Naive B cell (primary cell): ENCODE measurements around the gene FREM1. TPM values are rescaled to one million over a fixed set of nuclear protein-coding genes. Genes with fewer than 3 reads are reported as not detected.

Experiments used
- ATAC-seq, 2 donors: fragments of 150-1000 bp; cut with Tn5 transposase; 2 replicates each; pipeline ENCODE4 v1.10.0; 2021; ENCODE audit warnings: low read depth in 2 of 2, mild to moderate bottlenecking in 2 of 2, moderate library complexity in 2 of 2
- DNase-seq: peaks from one replicate; pipeline ENCODE4 v3.0.0; 2022
- H3K27ac Mint-ChIP-seq, 6 donors: one replicate each; pipeline ENCODE4 v1.8.0; 2020 to 2022; ENCODE audit warnings: mild to moderate bottlenecking in 6 of 6, mixed read lengths in 6 of 6, moderate library complexity in 5 of 6, inconsistent platforms in 2 of 6
- H3K27me3 Mint-ChIP-seq, 3 donors: one replicate each; pipeline ENCODE4 v1.8.0; 2021 to 2022; ENCODE audit warnings: mixed read lengths in 3 of 3, mild to moderate bottlenecking in 1 of 3
- H3K36me3 Mint-ChIP-seq, 2 donors: one replicate each; pipeline ENCODE4 v1.8.0; 2020 to 2022; ENCODE audit warnings: mixed read lengths in 2 of 2, inconsistent platforms in 1 of 2, mild to moderate bottlenecking in 1 of 2
- H3K4me1 Mint-ChIP-seq, 3 donors: one replicate each; pipeline ENCODE4 v1.8.0; 2020 to 2022; ENCODE audit warnings: mixed read lengths in 3 of 3, inconsistent platforms in 1 of 3, mild to moderate bottlenecking in 1 of 3, moderate library complexity in 1 of 3
- H3K4me3 Mint-ChIP-seq, 8 donors: one replicate each; pipeline ENCODE4 v1.8.0; 2020 to 2022; ENCODE audit warnings: mild to moderate bottlenecking in 8 of 8, mixed read lengths in 8 of 8, moderate library complexity in 8 of 8, inconsistent platforms in 2 of 8
- H3K9me3 Mint-ChIP-seq, 7 donors: one replicate each; pipeline ENCODE4 v1.8.0; 2020 to 2022; ENCODE audit warnings: mixed read lengths in 7 of 7, mild to moderate bottlenecking in 5 of 7, inconsistent platforms in 2 of 7, moderate library complexity in 1 of 7
- polyA plus RNA-seq, 6 donors: library from polyadenylated mRNA; unstranded; fragments of 300-500 nt; fragmentation: Illumina TruSeq; gene quantifications; one replicate each; pipeline ENCODE4 v1.2.3, GENCODE V29; 2021; ENCODE audit warnings: low read depth in 6 of 6

Gene FREM1
- polyA plus RNA-seq, 6 donors from 2014 or later = not detected

DNA sequence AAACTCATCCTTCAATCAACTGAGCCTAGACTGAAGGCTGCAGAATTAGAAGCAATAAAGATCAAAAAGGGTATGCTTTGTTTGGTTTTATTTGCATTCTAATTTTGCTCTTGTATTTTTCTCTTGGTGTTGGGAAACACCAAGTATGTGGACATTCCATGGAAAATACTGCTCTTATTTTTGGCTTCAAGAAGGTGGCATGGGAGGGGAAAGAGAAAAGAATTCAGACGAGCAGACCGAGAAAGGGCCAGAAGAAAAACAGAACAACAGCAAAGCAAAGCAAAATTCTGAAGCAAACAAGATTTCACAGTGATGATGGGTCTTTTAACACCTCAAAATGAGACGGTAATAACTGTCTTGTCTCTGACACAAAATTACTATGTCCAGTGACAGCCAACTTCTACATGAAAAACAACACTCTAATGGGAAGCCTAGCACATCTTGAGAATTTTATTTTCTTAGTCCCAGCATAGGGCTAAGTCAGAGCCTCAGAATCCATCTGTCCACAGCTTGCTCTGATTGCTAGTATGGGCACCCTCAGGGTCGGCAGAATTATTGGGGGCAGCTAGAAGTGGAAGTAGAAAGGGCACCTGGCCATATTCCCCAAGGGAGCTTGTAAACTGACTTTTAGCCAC, 26.8 kb downstream of the FREM1 start:
- Mint-ChIP-seq H3K27me3 (peaks cover 0 to 9% (median 2%) of the 10 kb centered on the region in 3 donors), H3K36me3 (no peaks in the 10 kb centered on the region), H3K27ac (peak overlapping the region in 1 of 6 donors; percentile 45), H3K4me1 (no peaks in the 10 kb centered on the region), H3K4me3 (no peak overlapping the region), H3K9me3 (peaks cover 0 to 3% (median 0%) of the 10 kb centered on the region in 7 donors)
- ATAC-seq (no peak), DNase-seq (no peak)

DNA sequence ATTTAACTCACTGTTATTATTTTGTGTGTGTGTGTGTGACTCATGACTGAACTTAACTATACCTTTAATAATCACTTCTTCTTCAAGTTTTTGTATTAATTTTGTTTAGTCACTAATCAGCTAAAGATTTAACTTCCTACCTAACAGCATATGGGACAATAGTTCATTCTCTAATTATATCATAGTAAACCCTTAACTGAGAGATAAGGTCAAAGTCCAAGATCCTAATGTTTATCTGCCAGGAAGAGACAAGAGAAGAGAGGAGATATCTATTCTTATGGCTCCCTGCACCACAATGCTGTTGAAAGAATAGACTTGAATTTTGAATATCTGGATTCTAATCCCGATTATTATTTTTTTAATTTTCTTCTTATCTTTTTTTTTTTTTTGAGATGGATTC, 28.1 kb downstream of the FREM1 start:
- no peaks in the 10 kb centered on the region for H3K4me1 Mint-ChIP-seq
- H3K27me3 Mint-ChIP-seq = peaks cover 0 to 13% (median 8%) of the 10 kb centered on the region in 3 donors
- H3K27ac Mint-ChIP-seq = no peak overlapping the region
- H3K36me3 Mint-ChIP-seq = no peaks in the 10 kb centered on the region
- H3K9me3 Mint-ChIP-seq = peaks cover 0 to 9% (median 0%) of the 10 kb centered on the region in 7 donors
- no peak overlapping the region for H3K4me3 Mint-ChIP-seq
- ATAC-seq (no peak), DNase-seq (no peak)

DNA sequence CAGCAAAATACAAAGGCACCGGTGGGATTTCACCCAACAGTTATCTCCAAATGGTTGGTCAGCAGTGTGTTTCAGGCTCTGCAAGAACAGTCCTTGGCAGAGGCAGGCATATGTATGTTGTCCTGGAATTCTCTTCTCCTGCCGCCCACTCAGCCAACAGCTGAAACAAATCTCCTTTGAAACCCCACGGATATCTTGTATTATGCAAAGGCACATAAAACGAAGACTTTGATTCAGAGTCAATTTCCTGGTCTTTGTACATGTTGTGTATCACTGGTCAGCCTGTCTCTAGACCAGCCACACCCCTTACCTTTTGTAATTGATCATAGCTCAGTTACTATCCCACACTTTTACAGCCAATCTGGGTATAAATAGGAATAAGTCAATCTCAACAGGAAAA, 29.2 kb downstream of the FREM1 start:
- Mint-ChIP-seq H3K27ac (no peak overlapping the region), H3K9me3 (peaks cover 0 to 11% (median 0%) of the 10 kb centered on the region in 7 donors), H3K27me3 (peaks cover 0 to 13% (median 8%) of the 10 kb centered on the region in 3 donors), H3K36me3 (no peaks in the 10 kb centered on the region), H3K4me1 (no peaks in the 10 kb centered on the region), H3K4me3 (no peak overlapping the region)
- no peak for DNase-seq
- no peak for ATAC-seq

DNA sequence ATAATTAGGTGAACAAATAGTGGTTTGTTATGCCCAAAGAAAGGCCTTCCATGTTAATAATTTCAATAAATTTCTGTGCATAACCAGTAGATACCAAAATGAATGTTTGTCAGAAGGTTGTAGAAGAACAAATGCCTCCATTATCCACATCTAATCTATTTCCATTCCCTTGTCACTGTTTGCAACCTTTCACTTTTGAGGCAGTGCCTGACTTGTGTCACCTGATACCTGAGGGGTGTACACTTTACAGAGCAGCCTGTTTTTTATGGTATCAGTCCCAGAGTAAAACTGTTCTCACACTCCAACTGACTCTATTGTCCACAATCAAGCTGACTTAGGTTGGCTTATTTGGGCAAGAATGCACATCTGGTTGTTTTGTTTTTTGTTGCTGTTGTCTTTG, 40.1 kb downstream of the FREM1 start:
- Mint-ChIP-seq H3K9me3 (peaks cover 0 to 9% (median under 1%) of the 10 kb centered on the region in 7 donors), H3K27me3 (peaks cover 0 to 5% (median 4%) of the 10 kb centered on the region in 3 donors), H3K36me3 (no peaks in the 10 kb centered on the region), H3K4me1 (no peaks in the 10 kb centered on the region), H3K4me3 (no peak overlapping the region), H3K27ac (no peak overlapping the region)
- ATAC-seq (no peak), DNase-seq (no peak)

DNA sequence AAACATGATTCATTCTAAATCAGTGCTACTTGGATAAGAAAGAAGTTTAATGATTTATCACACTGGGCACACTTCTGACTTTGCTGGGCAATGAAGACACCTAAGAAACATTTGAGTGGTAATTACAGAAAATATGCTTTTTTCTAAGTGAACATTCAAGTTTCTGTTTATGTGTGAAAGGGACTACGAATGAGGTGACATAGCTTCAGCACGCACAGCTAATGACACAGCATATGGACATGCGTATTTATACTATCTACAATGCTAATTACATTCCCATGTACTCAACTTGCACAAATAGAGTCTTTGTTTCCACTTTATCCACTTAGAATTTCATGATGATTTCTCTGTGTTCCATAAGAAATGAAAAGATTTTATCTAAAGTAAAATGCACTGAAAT, 40.6 kb downstream of the FREM1 start:
- Mint-ChIP-seq H3K36me3 (no peaks in the 10 kb centered on the region), H3K4me1 (no peaks in the 10 kb centered on the region), H3K27ac (no peak overlapping the region), H3K9me3 (peaks cover 0 to 9% (median 0%) of the 10 kb centered on the region in 7 donors), H3K27me3 (peaks cover 0 to 5% (median 4%) of the 10 kb centered on the region in 3 donors), H3K4me3 (no peak overlapping the region)
- ATAC-seq (no peak), DNase-seq (no peak)

DNA sequence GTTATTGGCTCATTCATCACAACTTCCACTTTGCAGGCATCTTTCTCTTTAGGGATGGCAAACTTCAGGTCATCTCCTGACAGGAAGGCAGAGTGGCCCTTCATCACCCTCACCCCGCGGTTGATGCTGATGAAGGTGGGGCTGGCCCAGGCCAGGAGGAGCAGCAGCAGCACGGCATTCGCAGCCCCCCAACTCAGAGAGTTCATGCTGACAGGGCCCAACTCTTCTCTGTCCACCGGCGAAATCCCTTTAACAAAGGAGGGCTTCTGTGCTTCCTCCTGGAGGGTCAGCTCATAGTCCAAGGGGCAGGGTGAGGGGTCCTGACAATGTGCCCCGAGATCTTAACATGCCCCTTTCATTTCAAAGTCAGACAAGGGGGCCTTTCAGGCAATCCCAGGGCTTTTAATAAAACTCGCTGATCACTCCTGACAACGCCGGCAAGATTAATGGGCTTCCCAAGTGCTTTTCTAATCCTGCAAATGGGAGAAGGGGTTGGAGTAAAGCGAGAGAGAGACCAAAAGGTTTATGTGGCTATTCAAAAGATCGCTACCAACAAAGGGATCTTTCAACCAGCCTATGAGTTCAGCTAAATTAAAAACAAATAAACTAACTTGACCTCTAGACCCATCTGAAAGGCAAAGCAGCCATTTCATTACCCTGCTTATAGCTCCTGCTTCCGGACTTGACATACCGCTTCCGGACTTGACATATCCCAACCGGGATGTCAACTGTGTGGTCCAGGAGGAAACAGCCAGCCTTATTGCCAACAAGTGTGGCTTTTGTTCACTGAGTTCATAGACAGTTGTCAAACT, 41.2 kb downstream of the FREM1 start:
- peaks cover 0 to 5% (median 4%) of the 10 kb centered on the region in 3 donors for H3K27me3 Mint-ChIP-seq
- no peaks in the 10 kb centered on the region for H3K4me1 Mint-ChIP-seq
- ATAC-seq (no peak), DNase-seq (no peak)
- peaks cover 0 to 9% (median 0%) of the 10 kb centered on the region in 7 donors for H3K9me3 Mint-ChIP-seq
- no peak overlapping the region for H3K27ac Mint-ChIP-seq
- no peaks in the 10 kb centered on the region for H3K36me3 Mint-ChIP-seq
- no peak overlapping the region for H3K4me3 Mint-ChIP-seq

DNA sequence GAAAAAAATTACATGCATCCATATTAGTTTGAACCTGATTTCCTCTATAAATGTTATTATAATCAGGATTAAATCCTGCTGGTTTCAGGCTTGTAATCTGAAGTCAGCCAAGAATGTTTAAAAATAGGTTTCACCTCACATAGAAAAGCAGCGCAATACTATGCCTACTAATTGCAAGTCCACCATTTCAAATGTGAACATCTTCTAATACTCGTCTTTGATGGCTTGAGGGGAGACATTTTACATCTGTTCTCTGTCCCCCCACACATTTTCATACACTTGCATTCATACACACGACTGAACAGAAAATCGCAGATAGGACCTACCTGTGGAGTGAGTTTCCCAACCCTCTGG, 41.8 kb downstream of the FREM1 start:
- H3K27ac Mint-ChIP-seq = no peak overlapping the region
- H3K9me3 Mint-ChIP-seq = peaks cover 0 to 6% (median 0%) of the 10 kb centered on the region in 7 donors
- H3K4me1 Mint-ChIP-seq = no peaks in the 10 kb centered on the region
- DNase-seq = no peak
- H3K4me3 Mint-ChIP-seq = no peak overlapping the region
- H3K36me3 Mint-ChIP-seq = no peaks in the 10 kb centered on the region
- H3K27me3 Mint-ChIP-seq = peaks cover 0 to 5% (median 4%) of the 10 kb centered on the region in 3 donors
- ATAC-seq = no peak

DNA sequence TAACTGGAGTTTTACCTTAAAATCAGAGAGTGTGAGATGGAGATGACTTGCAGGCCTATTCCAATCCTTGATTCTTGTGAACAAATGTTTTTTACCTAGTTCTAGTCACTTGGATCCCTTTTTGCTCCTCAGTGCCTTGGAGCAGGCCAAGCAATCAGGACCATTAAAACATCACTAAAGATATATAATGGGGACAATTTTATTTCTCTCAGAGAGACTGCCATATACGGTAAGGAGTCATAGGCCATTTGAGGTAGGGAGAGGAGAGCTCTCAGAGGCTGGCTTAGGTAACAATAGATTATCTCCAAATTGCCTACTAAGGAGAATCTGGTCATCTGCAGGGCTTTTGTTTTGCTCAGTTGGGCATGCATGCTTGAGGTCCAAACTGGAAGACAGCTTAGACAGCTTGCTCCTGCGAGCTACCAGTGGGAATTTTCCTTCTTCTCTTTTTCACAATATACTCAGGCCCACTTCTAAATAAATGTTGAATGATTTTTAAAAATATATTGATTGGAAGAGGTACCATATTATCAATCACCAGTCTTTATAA, 44.0 kb downstream of the FREM1 start:
- Mint-ChIP-seq H3K36me3 (no peaks in the 10 kb centered on the region), H3K27ac (no peak overlapping the region), H3K9me3 (no peaks in the 10 kb centered on the region), H3K4me1 (no peaks in the 10 kb centered on the region), H3K27me3 (peaks cover 0 to 5% (median 4%) of the 10 kb centered on the region in 3 donors), H3K4me3 (no peak overlapping the region)
- no peak for DNase-seq
- ATAC-seq = no peak

DNA sequence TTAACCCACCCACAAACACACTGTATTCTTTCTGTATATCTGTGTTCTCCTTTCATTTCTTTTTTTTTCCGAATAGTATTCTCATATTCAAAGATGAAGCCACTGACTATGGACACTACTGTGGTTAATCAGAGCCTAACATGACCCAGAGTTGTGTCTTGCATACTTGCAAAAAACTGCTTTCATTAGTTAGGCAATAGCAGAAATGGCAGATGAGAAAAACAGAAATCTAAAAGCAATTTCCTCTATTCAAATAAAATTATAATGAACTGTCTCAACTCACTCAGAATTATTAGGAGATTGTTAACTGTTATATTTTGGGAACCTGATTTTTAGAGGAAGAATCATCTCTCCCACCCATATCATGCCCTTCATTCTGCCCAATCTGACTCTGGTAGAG, 45.9 kb downstream of the FREM1 start:
- Mint-ChIP-seq H3K4me3 (no peak overlapping the region), H3K9me3 (no peaks in the 10 kb centered on the region), H3K36me3 (no peaks in the 10 kb centered on the region), H3K4me1 (no peaks in the 10 kb centered on the region), H3K27me3 (peaks cover 0 to 5% (median 4%) of the 10 kb centered on the region in 3 donors), H3K27ac (no peak overlapping the region)
- ATAC-seq = no peak
- no peak for DNase-seq

DNA sequence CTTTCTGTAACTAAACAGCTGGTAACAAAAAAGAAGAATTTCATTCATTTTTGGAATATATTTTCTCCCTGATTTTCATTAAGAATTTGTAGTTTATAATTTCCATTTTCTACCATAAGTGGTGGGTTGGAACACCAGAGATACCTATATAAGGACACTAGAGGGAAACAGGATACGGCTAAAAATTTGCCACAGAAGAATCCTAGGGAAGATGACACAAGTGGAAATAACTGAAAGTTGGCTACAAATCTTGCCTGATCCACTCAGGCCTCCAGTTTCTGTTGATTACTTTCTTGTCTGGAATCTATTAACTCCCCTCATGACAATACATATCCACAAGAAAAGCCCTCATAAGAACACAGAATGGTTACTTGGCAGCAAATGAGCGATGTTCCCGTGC, 46.8 kb downstream of the FREM1 start:
- DNase-seq (no peak), ATAC-seq (no peak)
- H3K4me3 Mint-ChIP-seq = no peak overlapping the region
- H3K9me3 Mint-ChIP-seq = no peaks in the 10 kb centered on the region
- no peaks in the 10 kb centered on the region for H3K36me3 Mint-ChIP-seq
- peaks cover 0 to 1% (median 0%) of the 10 kb centered on the region in 3 donors for H3K27me3 Mint-ChIP-seq
- H3K4me1 Mint-ChIP-seq = no peaks in the 10 kb centered on the region
- no peak overlapping the region for H3K27ac Mint-ChIP-seq

DNA sequence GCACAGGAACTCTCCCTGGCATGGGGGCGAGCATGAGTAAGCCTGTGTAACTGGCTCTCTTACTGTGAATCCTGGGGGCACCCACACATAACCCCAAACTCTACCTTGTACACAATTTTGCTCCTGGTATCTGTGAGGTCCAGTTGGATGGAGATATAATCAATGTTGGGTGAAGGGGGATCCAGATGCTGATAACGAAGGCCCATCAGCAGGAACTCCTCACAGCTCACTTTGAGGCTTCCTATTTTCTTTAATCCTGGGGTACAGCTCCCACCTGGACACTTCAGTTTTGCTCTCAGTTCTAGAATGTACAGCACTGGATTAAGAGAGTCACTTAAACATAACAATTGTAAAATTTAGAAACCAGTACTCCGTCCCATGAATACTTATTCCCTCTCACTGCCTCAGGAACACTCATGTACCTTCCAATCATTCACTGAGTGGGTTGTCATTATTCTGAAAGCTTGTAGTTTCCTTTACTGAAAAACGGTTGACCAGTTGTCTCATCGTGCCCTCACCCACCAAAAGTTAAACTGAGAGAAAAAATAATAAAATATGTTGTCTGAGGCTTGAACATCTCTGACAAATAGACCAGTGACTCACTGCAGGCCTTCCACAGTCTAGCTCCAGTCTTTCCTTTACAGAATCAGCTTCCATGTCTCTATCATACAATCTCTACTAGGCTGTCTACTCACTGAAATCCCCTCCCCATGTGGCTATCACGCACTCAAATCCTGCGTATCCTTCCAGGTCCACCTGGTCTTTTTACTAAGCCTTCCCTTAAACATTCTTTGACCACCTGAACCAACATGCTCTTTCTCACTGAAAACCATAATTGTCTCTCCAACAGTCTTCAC, 52.6 kb downstream of the FREM1 start:
- DNase-seq (no peak), ATAC-seq (no peak)
- Mint-ChIP-seq H3K27me3 (peaks cover 0 to 4% (median 0%) of the 10 kb centered on the region in 3 donors), H3K4me1 (no peaks in the 10 kb centered on the region), H3K4me3 (no peak overlapping the region), H3K9me3 (no peaks in the 10 kb centered on the region), H3K27ac (no peak overlapping the region), H3K36me3 (no peaks in the 10 kb centered on the region)

DNA sequence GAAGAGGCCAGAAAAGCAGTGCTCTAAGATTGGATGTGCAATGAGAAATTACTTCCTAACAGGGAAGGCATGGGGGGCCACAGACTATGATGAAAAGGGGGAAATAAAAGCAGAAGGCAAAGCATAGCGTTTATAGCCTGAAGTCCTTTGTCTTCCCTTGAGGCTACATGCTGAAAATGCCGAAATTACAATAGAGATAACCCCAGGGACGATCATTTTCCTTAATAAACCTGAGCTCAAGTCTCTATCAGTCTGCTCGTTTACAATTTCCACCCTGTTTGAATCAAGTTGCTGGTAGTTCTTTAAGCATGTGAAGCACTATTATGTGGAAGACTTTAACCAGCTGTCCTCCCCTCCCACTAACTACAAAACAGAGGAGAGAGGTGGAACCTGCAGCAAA, 60.4 kb downstream of the FREM1 start:
- Mint-ChIP-seq H3K9me3 (peaks cover 0 to 8% (median 6%) of the 10 kb centered on the region in 7 donors), H3K27ac (no peak overlapping the region), H3K36me3 (no peaks in the 10 kb centered on the region), H3K27me3 (peaks cover 22 to 31% (median 26%) of the 10 kb centered on the region in 3 donors), H3K4me1 (no peaks in the 10 kb centered on the region), H3K4me3 (no peak overlapping the region)
- no peak for DNase-seq
- no peak for ATAC-seq

DNA sequence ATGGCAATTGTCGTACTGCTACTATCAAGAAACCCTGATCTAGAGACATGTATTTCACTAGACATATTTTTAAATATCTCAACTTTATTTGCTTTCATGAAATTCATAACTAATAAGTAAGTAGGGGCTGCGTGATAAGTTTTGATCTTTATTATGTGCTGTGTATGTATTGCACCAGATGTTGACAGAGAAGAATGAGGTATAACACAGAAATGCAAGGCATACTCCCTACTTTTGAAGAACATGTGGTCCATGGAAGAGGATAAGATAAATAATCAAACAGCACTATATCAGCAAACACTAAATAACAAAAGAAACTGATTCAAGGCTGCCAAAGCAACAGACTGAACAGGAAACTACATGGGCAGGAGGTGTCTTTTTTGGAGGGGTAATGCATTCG, 60.9 kb downstream of the FREM1 start:
- Mint-ChIP-seq H3K27ac (no peak overlapping the region), H3K9me3 (peaks cover 0 to 8% (median 6%) of the 10 kb centered on the region in 7 donors), H3K4me1 (no peaks in the 10 kb centered on the region), H3K36me3 (no peaks in the 10 kb centered on the region), H3K27me3 (peaks cover 22 to 31% (median 26%) of the 10 kb centered on the region in 3 donors), H3K4me3 (no peak overlapping the region)
- no peak for DNase-seq
- no peak for ATAC-seq
